ENCODE measurements around the gene SRD5A1.

The SRD5A1 gene

DNA sequence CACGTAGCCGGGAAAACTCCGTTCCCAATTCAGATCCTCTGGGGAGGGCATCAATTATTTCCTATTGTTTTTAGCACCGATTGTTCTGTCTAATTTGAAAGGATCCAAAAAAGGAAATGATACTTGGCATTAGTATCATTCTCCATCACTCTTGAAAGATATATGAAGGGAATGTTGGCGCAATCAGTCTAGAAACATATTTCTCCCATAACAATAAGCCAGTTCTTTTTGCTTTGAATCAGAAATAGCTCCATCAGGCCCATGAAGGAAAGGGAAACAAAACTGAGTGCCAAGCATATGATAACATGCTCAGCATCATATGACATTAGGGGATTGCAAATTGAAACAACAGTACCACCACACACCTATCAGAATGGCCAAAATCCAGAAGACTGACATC, 39.8 kb downstream of the SRD5A1 start:
- TF ChIP-seq CTCF (IDR thresholded peaks at IDR 0.05; ENCODE audit: low read length) (no peak), EZH2 (optimal IDR thresholded peaks at IDR 0.05; ENCODE audit: low read depth, low read length) (no peak), EZH2phosphoT487 (IDR thresholded peaks at IDR 0.05; ENCODE audit: low read length) (no peak)

DNA sequence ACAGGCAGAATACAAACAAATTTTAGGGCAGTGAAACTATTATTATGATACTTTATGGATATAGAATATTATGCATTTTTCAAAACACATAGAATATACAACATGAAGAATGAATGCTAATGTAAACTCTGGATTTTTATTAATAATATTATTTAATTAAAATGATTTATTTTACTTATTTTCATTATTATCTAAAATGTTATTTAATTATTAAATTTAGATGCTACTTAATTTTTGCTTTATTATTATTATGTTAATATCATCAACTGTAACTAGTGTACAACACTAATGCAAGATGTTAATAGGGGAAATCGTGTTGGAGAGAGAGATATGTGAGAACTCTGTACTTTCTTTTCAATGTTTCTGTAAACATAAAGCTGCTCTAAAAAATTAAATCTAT, 40.7 kb downstream of the SRD5A1 start:
- Histone ChIP-seq H3K9ac (ENCODE audit: low read length) (no peak overlapping the region), H3F3A (ENCODE audit: insufficient read depth, low read length) (no peaks in the 10 kb centered on the region), H4K20me1 (ENCODE audit: insufficient read depth, low read length) (no peaks in the 10 kb centered on the region), H3K9me3 (replicated peaks; ENCODE audit: insufficient read depth, low read length) (no peaks in the 10 kb centered on the region), H3K27ac (ENCODE audit: low read length) (no peak overlapping the region), H2AFZ (ENCODE audit: low read length) (no peak overlapping the region), H3K27me3 (replicated peaks; ENCODE audit: insufficient read depth, low read length) (no peaks in the 10 kb centered on the region), H3K4me3 (ENCODE audit: low read length) (no peak overlapping the region), H3K9me2 (replicated peaks; ENCODE audit: insufficient read depth, low read length) (no peaks in the 10 kb centered on the region), H3K36me3 (replicated peaks; ENCODE audit: insufficient read depth, low read length) (no peaks in the 10 kb centered on the region), H3K4me1 (ENCODE audit: low read length) (no peaks in the 10 kb centered on the region), H3K79me2 (ENCODE audit: low read length) (no peaks in the 10 kb centered on the region), H3K4me2 (ENCODE audit: low read depth, low read length) (no peak overlapping the region)
- TF ChIP-seq EZH2phosphoT487 (IDR thresholded peaks at IDR 0.05; ENCODE audit: low read length) (no peak), EZH2 (optimal IDR thresholded peaks at IDR 0.05; ENCODE audit: low read depth, low read length) (no peak), CTCF (IDR thresholded peaks at IDR 0.05; ENCODE audit: low read length) (no peak)
- no peak for DNase-seq

More for the DNA sequence above, 39.8 kb downstream of the SRD5A1 start:
- H3K4me1 ChIP-seq (ENCODE audit: low read length) = no peaks in the 10 kb centered on the region
- H4K20me1 ChIP-seq (ENCODE audit: insufficient read depth, low read length) = no peaks in the 10 kb centered on the region
- H3K4me3 ChIP-seq (ENCODE audit: low read length) = no peak overlapping the region
- no peak overlapping the region for H3K27ac ChIP-seq (ENCODE audit: low read length)
- no peaks in the 10 kb centered on the region for H3F3A ChIP-seq (ENCODE audit: insufficient read depth, low read length)
- H3K9ac ChIP-seq (ENCODE audit: low read length) = no peak overlapping the region
- H3K27me3 ChIP-seq (replicated peaks; ENCODE audit: insufficient read depth, low read length) = no peaks in the 10 kb centered on the region
- no peak for DNase-seq
- H3K79me2 ChIP-seq (ENCODE audit: low read length) = no peaks in the 10 kb centered on the region
- no peaks in the 10 kb centered on the region for H3K36me3 ChIP-seq (replicated peaks; ENCODE audit: insufficient read depth, low read length)
- no peaks in the 10 kb centered on the region for H3K9me2 ChIP-seq (replicated peaks; ENCODE audit: insufficient read depth, low read length)
- H3K4me2 ChIP-seq (ENCODE audit: low read depth, low read length) = no peak overlapping the region
- H3K9me3 ChIP-seq (replicated peaks; ENCODE audit: insufficient read depth, low read length) = no peaks in the 10 kb centered on the region
- no peak overlapping the region for H2AFZ ChIP-seq (ENCODE audit: low read length)

- H4K20me1 ChIP-seq (ENCODE audit: insufficient read depth, low read length) = no peaks in the 10 kb centered on the region
- no peaks in the 10 kb centered on the region for H3K27me3 ChIP-seq (replicated peaks; ENCODE audit: insufficient read depth, low read length)
- no peak overlapping the region for H2AFZ ChIP-seq (ENCODE audit: low read length)
- no peak overlapping the region for H3K4me3 ChIP-seq (ENCODE audit: low read length)
- TF ChIP-seq EZH2phosphoT487 (IDR thresholded peaks at IDR 0.05; ENCODE audit: low read length) (no peak), EZH2 (optimal IDR thresholded peaks at IDR 0.05; ENCODE audit: low read depth, low read length) (no peak), CTCF (IDR thresholded peaks at IDR 0.05; ENCODE audit: low read length) (no peak)
- no peaks in the 10 kb centered on the region for H3F3A ChIP-seq (ENCODE audit: insufficient read depth, low read length)
- no peak overlapping the region for H3K9ac ChIP-seq (ENCODE audit: low read length)
- H3K4me1 ChIP-seq (ENCODE audit: low read length) = no peaks in the 10 kb centered on the region
- no peaks in the 10 kb centered on the region for H3K36me3 ChIP-seq (replicated peaks; ENCODE audit: insufficient read depth, low read length)
- no peaks in the 10 kb centered on the region for H3K79me2 ChIP-seq (ENCODE audit: low read length)
- no peaks in the 10 kb centered on the region for H3K9me3 ChIP-seq (replicated peaks; ENCODE audit: insufficient read depth, low read length)
- H3K9me2 ChIP-seq (replicated peaks; ENCODE audit: insufficient read depth, low read length) = no peaks in the 10 kb centered on the region
- H3K27ac ChIP-seq (ENCODE audit: low read length) = no peak overlapping the region
- H3K4me2 ChIP-seq (ENCODE audit: low read depth, low read length) = no peak overlapping the region
- no peak for DNase-seq
Observed at GRCh38 chr5:6674421-6674820, 41.2 kb downstream of the SRD5A1 start.

All from MM.1S (cell line).